GM10847 (cell line): ENCODE measurements around the gene NDUFV2.

Experiments
- POLR2A ChIP-seq: IDR thresholded peaks from 2 replicates; pipeline ENCODE4 v1.6.1; 2011; ENCODE audit not compliant: insufficient read length; ENCODE audit errors: extremely low read depth

NDUFV2 gene

DNA sequence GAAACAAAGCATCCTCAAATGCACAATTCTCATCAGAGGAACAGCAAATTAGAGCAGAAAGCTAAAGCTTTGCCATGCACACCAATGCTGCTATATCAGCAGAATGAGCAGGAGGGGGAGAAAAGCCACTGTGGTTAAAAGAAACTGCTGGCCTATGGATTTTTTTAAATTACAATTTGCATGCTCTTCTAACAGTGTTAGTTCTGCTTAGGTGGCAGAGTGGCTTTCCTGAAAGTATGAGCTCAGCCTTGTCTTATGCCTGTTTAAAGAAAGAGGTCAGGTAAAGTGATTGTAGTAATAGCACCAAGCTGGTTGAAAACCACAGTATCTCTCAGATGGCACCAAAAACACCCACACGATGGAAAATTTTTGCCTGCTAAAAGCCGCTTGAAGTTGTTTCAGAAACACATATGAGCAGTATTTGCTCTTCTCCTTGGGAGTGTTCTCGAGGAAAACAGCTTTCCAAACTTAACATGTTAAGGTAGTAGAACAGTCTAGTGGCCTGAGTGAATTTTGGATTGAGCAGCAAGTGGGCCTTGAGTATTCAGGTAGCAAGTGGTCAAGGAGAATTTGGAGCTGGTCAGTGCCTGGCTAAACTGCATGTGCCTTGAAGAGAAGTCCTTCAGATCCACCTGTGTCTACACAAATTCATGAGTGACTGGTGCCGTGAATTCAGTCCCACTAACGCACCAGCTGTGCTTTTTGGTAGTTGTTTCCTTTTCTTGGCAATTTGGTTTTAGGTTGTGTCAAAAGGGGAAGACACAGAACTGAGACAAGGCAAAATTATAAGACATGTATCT, 19.6 kb upstream of the NDUFV2 start:
- TF ChIP-seq POLR2A: no peak

DNA sequence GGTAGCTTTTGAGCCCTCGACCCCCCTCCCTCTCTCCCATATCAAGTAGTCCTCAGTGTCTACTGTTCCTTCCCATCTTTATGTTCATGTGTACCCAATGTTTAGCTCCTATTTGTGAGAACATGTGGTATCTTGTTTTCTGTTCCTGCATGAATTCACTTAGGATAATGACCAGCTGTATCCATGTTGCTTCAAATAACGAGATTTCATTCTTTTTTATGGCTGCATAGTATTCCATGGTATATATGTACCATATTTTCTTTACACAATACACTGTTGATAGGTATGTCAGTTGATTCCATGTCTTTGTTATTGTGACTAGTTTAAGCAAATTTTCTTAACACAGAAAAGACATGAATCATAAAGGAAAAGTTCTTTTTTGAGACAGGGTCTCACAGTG, 16.5 kb upstream of the NDUFV2 start:
- TF ChIP-seq POLR2A: no peak

DNA sequence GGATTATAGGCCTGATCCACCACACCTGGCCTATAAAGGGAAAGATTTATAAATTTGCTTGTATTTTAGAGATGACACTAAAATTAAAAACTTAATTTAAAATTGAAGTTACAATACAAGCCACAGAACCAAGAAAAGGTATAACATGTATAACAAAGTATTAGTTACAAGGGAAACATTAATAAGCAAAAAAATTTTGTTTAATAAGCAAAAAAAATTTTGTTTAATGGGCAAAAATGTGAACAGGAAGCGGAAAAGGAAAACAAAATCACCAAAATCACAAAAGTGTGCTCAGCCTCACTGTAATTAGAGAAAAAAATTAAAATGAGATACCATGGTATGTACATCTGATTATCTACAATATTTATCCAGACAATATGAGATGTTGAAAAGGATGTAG, 15.9 kb upstream of the NDUFV2 start:
- no peak for TF ChIP-seq POLR2A

DNA sequence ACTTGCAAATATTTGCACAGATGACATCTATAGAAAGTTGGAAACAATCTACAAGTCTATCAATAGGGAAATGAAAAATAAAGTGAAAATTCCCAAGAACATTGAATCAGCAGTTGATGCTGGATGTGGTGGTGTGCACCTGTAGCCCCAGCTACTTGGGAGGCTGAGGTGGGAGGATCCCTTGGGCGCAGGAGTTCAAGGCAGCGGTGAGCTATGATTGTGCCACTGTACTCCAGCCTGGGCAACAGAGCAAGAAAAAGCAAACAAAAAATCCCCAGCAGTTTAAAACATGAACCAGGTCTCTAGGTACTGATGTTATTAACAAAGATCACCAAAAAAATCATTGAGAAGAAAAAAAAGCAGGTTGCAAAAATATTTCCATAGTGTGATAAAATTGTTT, 15.4 kb upstream of the NDUFV2 start:
- TF ChIP-seq POLR2A: no peak

DNA sequence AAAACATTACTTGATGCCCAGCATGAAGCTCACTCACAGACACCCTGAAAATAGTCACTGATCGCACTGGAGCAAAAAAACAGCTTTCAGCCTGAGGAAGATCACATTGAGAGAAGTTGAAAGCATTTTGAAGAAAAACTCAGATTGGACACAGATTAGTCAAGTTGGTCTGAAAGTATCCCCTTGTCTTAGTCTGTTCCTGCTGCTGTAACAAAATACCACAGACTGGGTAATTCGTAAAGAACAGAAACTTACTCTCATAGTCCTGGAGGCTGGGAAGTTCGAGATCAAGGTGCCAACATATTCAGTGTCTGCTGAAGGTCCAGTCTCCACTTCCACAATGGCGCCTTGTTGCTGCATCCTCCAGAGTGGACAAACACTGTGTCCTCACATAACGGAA, 14.2 kb upstream of the NDUFV2 start:
- no peak for TF ChIP-seq POLR2A

DNA sequence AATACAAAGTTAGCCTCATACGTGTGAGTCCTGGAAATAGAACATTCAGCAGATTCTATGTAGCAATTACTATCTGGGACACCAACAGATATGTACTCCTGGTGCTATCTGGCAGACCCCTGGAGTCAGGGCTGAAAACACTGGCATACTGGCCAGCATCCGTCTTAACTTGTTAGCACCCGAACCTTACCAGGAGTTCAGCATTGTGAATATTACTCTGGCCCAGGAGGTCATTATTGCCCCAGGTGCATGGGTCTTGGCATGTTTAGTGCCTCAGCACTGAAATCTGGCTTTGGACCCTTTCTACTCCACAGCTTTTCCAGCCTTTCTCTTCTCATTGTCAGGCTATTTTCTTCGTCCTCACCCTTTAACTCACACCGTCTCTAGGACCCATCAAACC, 11.9 kb upstream of the NDUFV2 start:
- TF ChIP-seq POLR2A: no peak

DNA sequence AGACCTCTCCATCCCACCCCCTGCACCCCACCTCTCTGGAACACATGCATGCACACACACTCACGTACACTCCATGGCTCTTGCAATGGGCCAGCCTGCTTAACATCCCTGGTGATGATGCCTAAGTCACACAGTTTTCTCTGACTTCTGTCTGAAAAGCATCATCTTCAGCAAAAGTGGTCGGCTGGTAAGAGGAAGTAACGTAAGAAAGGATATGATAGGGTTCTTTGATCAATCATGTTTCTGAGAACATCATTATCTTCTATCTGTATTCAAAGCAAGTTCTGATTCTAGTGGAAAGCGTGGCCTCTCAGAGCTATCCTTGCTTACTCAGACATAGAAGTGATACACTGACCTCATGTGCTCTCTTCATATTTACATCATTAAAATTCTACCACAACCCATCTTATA, 11.4 kb upstream of the NDUFV2 start:
- no peak for TF ChIP-seq POLR2A

DNA sequence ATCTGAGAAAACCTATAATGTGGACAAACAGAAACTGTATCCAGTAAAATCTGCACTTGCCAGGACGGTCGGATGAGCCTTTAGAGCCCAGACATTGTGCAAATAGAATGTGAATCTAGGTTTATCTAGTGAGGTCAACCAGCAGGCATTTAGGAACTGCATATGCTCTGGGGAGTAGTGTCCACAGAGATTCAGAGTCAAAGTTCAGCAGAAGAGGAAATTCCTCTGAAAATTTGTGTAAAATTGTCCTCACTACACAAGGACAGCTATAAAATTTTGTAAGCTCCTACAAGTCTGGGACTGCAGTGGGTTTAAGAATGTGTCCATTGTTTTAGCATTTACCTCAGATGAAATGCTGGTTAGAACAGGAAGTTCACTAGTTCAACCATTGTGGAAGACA, 9.8 kb upstream of the NDUFV2 start:
- no peak for TF ChIP-seq POLR2A

DNA sequence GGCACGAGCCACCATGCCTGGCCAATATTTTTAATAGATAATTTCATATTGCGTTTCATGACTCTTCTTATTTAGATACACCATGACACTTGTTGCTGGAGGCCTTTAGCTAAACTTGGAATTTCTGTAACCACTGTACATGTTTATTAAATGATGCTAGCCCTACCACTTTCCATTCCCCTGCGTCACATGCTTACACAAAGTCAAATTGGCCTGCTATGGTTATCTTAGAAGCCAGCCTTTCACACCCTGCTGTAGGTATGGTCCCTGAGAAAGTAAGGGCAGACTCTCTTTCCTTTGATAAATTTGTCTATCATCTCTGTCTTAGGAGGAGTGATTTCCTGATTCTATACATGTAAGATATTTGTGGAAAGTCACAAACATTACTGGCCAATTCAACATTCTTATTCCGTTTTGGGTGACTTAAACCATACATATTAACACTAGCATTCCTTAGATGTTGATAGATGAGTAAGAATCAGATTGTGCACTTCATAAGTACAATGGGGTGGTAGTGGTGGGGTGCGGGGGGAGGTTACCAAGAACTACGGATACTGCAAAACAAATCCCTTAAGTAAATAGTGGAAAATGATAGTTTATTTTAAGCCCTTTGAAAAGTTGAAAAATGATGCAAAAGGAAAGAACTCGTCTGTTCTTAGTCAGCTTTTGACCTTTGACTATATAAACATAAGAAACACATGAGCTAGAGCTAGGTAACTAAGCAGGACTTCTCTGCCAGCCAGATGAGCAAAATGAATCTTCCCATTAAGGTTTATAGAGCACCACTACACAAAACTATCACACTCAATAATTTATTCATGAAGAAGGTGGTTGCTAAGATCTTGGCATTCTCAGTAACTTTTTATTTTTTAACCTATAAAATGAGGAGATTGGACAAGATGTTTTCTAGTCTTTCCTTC, 7.9 kb upstream of the NDUFV2 start:
- TF ChIP-seq POLR2A: no peak

DNA sequence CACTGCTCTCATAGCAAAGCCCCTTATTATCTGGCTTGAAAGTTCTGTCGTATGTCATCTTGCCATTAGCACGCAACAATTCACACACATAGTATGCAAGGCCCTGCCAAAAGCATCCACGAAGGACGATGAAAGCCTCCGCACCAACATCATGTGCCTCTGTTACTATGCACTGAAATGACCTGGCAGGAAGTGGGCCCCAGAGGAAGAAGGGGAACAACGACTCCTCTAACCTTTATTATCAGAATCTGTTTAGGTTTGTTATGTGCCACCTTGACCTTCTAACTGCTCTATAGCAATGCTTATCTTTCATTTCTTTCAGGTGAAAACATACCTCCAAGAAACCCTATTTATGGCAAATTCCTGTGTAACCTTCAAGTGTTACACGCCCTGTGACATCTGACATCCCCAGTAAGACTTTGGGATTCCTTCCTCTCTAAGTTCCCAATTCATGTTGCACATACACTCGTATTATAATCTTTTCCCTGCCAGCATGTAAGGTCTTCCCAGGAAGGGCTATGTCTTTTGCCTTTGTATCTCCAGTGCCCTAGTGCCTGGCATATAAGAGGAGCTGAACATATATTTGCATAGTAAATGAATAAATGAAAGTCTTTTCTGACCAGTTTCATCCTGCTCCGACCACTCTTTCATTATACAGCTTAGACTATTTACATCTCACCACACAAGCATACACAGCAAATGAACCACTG, 7.0 kb upstream of the NDUFV2 start:
- no peak for TF ChIP-seq POLR2A

DNA sequence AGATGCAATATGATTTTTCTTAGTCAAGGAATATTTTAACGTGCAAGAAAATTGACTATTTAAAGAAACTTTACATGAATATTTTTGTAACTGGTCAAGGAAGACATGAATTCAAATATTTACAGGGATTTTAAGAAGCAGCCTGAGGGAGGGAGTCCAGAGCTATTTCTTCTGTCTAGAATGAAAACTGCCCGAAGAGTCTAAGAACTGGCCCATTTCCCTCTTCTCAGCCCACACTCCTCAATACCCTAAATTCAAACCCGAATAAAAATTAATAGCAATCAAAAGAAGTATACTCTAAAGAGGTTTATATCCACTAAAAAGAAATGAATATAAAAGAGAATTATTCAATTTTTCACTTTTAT, 6.5 kb upstream of the NDUFV2 start:
- TF ChIP-seq POLR2A: no peak

DNA sequence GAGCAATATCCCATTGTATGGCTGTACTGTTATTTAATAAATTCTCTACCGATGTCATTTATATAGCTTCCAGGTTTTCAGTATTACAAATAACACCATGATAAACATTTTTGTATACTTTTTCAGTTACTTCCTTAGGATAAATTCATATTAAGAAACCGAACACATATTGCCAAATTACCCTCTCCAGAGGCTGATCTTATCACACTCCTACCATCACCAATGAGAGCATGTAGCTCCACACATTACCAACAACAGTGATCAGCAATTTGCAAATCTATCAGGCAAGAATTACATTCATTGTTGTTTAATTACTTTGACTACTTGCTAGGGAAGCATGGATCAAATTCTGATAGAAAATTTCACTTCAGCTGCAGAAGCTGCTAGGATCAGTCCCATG, 5.8 kb upstream of the NDUFV2 start:
- no peak for TF ChIP-seq POLR2A

DNA sequence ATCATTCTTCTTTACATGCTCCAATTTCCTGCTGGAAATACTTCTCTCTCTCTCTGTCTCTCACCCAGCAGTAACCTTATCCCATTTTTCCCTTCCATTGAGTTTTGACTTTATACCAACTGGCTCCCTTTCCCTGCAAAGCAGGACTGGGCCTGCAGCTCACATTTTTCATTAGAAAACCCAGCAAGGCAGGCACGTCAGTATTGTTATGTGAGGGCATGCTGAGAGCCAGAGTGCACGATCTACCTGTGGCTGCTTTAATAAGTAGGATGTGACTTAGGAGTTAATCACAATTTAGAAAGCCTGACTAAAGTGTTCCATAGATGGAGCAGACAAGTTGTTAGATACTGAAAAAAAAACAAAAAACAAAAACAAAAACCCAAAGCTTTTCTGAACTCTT, 5.2 kb upstream of the NDUFV2 start:
- no peak for TF ChIP-seq POLR2A

DNA sequence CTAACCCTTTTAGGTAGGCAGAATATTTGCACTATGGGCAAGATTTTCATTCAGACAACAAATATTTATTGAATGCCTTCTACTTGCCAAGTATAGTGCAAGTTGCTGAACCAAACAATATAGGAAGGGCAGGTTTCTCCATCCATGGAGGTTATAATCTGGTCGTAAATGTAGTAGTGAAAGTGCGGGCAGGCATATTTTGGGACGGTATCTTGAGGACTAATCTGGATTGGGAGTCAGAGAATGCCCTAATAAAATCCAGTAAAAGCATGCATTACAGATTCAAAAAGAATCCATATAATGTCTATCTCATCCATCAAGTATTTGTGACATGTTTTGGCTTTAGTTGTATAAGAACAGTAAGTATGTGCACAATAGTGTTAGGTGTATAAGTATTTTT, 1.7 kb upstream of the NDUFV2 start:
- TF ChIP-seq POLR2A: no peak

DNA sequence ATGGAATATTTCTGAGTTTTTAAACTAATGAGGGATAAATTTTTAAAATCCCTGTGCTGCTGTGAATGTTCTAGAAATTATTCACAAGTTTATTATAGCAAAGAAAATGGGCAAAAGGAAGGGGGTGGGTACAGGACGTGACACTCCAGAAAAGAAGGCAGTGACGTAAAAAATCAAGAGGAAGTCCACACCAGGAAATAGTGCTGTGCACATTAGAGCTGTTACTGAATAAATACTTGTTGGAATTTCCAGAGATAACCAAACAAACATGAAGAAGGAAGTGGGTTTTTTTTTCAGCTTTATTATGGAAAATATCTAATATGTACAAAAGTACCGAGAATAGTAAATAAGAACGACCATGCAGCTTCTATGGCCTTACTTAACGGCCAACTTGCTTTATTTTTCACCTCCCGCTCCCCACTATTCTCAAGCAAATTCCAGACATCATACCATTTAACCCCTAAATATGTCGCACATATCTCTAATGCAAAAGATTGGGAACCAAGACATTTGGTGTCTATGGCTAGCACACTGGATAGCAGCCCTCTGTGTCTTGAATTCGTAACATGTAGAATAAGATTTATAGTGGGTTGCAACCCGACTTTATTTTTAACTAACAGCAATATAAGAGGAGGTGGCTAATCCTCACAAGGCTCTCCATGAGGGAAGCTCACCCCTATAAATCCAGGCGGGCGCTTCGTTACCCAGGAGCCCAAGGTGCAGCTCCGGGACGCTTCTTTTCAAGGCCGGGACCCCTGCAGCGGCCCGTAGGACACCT, 580 bp upstream of the NDUFV2 start:
- no peak for TF ChIP-seq POLR2A
